B cell (primary cell): Measurements from ENCODE around the gene SP8.

Source experiments
- EZH2 ChIP-seq: IDR thresholded peaks from 2 replicates; pipeline ENCODE4 v1.6.1; 2012; ENCODE audit warnings: borderline replicate concordance, low read depth, mild to moderate bottlenecking, moderate library complexity, low read length; ENCODE audit not compliant: insufficient read depth, poor library complexity, severe bottlenecking
- TF ChIP-seq, protein P1 (sequence below): fragments of 200-600 bp; IDR thresholded peaks from one replicate; pipeline ENCODE4 v1.8.0; 2022; ENCODE audit warnings: antibody characterized with exemption, mild to moderate bottlenecking

DNA sequence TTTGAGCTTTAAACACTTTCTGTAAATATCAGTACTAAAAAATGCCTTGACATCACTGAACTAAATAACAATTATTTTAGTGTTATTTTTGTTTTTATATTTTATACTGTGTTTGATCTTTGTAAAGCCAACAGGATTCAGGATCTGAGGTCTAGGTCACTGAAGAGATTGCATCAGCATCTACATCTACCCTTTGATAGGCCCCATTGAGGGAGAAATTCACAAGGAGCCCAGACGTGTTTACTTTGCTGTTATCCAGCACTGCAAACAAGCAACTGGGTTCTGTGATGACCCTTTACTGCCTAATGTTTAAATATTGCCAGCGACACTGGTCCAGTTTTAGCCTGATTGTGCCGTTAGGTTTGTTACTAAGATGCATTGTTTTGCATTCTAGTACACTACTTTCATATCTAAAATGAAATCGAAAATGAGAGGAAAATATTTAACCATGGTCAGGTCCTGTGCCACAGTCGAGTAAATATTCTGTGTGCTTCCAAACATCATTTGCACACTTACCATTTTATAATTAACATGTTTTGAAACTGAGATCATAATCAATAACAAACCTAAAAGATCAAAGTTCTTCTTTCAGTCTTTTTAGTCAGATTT is 48.7 kb downstream of the SP8 start:
- TF ChIP-seq EZH2, result no peak
- TF ChIP-seq, protein P1, sequence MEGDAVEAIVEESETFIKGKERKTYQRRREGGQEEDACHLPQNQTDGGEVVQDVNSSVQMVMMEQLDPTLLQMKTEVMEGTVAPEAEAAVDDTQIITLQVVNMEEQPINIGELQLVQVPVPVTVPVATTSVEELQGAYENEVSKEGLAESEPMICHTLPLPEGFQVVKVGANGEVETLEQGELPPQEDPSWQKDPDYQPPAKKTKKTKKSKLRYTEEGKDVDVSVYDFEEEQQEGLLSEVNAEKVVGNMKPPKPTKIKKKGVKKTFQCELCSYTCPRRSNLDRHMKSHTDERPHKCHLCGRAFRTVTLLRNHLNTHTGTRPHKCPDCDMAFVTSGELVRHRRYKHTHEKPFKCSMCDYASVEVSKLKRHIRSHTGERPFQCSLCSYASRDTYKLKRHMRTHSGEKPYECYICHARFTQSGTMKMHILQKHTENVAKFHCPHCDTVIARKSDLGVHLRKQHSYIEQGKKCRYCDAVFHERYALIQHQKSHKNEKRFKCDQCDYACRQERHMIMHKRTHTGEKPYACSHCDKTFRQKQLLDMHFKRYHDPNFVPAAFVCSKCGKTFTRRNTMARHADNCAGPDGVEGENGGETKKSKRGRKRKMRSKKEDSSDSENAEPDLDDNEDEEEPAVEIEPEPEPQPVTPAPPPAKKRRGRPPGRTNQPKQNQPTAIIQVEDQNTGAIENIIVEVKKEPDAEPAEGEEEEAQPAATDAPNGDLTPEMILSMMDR, result no peak
